ENCODE measurements around the gene CACNA2D4.
"Not testable (repeated sequence)": the region's sequence is repeated elsewhere in the genome, so short reads cannot be mapped to it uniquely, and the experiment has no call there.

The CACNA2D4 gene

GRCh38 chr12:1827826-1828805 is 90.3 kb downstream of the CACNA2D4 start:
- no peak for DNase-seq

GRCh38 chr12:1826867-1827705 is 91.4 kb downstream of the CACNA2D4 start:
- DNase-seq, result no peak

GRCh38 chr12:1826401-1826800 is 92.1 kb downstream of the CACNA2D4 start:
- no peak for DNase-seq

GRCh38 chr12:1825382-1826102 is 92.9 kb downstream of the CACNA2D4 start:
- no peak for DNase-seq

- DNase-seq, result no peak
Measured at GRCh38 chr12:1823237-1823636, 95.2 kb downstream of the CACNA2D4 start.

- no peak for DNase-seq
Measured at GRCh38 chr12:1822699-1823098, 95.8 kb downstream of the CACNA2D4 start.

GRCh38 chr12:1821805-1822204 is 96.6 kb downstream of the CACNA2D4 start:
- no peak for DNase-seq

- DNase-seq, result no peak
Measured at GRCh38 chr12:1820896-1821291, 97.6 kb downstream of the CACNA2D4 start.

GRCh38 chr12:1820191-1820895 is 98.1 kb downstream of the CACNA2D4 start, which contains the start of gene LRTM2:
TSS of gene LRTM2 (plus strand) at chr12:1820565. CDS start at chr12:1828149, 7,584 bp downstream.
- no peak for DNase-seq

GRCh38 chr12:1819571-1819970 is 98.9 kb downstream of the CACNA2D4 start:
- DNase-seq, result no peak

GRCh38 chr12:1819050-1819449 is 99.4 kb downstream of the CACNA2D4 start:
- DNase-seq, result no peak

- not testable (repeated sequence) for DNase-seq
Measured at GRCh38 chr12:1817928-1818327, 100.5 kb downstream of the CACNA2D4 start.

- no peak for DNase-seq
Measured at GRCh38 chr12:1816730-1817348, 101.6 kb downstream of the CACNA2D4 start.

GRCh38 chr12:1815814-1816729 is 102.4 kb downstream of the CACNA2D4 start:
- DNase-seq, result peak; percentile 34

- DNase-seq, result no peak
Measured at GRCh38 chr12:1815108-1815507, 103.3 kb downstream of the CACNA2D4 start.

- no peak for DNase-seq
Measured at GRCh38 chr12:1814266-1814665, 104.2 kb downstream of the CACNA2D4 start.

GRCh38 chr12:1812650-1813302 is 105.7 kb downstream of the CACNA2D4 start:
- peak; percentile 83 for DNase-seq

GRCh38 chr12:1811948-1812291 is 106.5 kb downstream of the CACNA2D4 start:
- no peak for DNase-seq

- no peak for DNase-seq
Measured at GRCh38 chr12:1811281-1811947, 107.0 kb downstream of the CACNA2D4 start.

- DNase-seq, result no peak
Measured at GRCh38 chr12:1810931-1811280, 107.5 kb downstream of the CACNA2D4 start.
